Fibroblast of lung (primary cell): ENCODE data around the gene KIAA1614.

Source experiments
- CTCF ChIP-seq, 2 donors: IDR thresholded peaks in 1 of 2; conservative IDR thresholded peaks in 1 of 2; 1 replicate in 1 of 2; 2 replicates in 1 of 2; pipeline ENCODE4 v1.5.1; 2011 to 2012; ENCODE audit warnings: low read length in 2 of 2, control low read depth in 1 of 2, inconsistent platforms in 1 of 2, low read depth in 1 of 2, mild to moderate bottlenecking in 1 of 2
- EZH2 ChIP-seq: IDR thresholded peaks from 2 replicates; pipeline ENCODE4 v1.5.1; 2012; ENCODE audit warnings: low read length, control low read depth, mild to moderate bottlenecking; ENCODE audit errors: missing control alignments

GRCh38 chr1:180973369-180973768 lies 60.7 kb downstream of the KIAA1614 start:
- TF ChIP-seq EZH2 (no peak), CTCF (conservative IDR thresholded peaks at IDR 0.05 in 1 of 2, IDR thresholded peaks at IDR 0.05 in 1 of 2; ENCODE audit: low read depth in 1 of 2, low read length in 2 of 2) (no peak)
